Liver (tissue), 9 donors: ENCODE measurements around the gene ABLIM3. TPM values are rescaled to one million over a fixed set of nuclear protein-coding genes. Genes with fewer than 3 reads are reported as not detected.

Experiments
- DNase-seq: peaks from one replicate; pipeline ENCODE4 v3.0.0-alpha.2; 2017; ENCODE audit warnings: low spot score
- H3K27ac ChIP-seq, 2 donors: one replicate each; pipeline ENCODE4 v1.7.0; 2013; ENCODE audit warnings: inconsistent platforms in 2 of 2, low read length in 2 of 2, control low read depth in 1 of 2, low read depth in 1 of 2, mild to moderate bottlenecking in 1 of 2
- H3K27me3 ChIP-seq, 4 donors: one replicate each; pipeline versions ENCODE4 v1.6.1 to v1.7.0; 2013; ENCODE audit warnings: low read length in 3 of 4, inconsistent platforms in 1 of 4, mild to moderate bottlenecking in 1 of 4, moderate library complexity in 1 of 4; ENCODE audit not compliant: control insufficient read depth in 4 of 4, insufficient read depth in 4 of 4
- H3K36me3 ChIP-seq, 4 donors: one replicate each; pipeline versions ENCODE4 v1.6.1 to v1.7.0; 2013; ENCODE audit warnings: low read length in 3 of 4, mild to moderate bottlenecking in 3 of 4, low read depth in 1 of 4, moderate library complexity in 1 of 4; ENCODE audit not compliant: control insufficient read depth in 4 of 4, insufficient read depth in 3 of 4
- H3K4me1 ChIP-seq, 4 donors: one replicate each; pipeline versions ENCODE4 v1.6.1 to v1.7.0; 2013; ENCODE audit warnings: low read length in 3 of 4, mild to moderate bottlenecking in 3 of 4, moderate library complexity in 1 of 4; ENCODE audit not compliant: control insufficient read depth in 4 of 4, insufficient read depth in 4 of 4
- H3K4me3 ChIP-seq, 3 donors: one replicate each; pipeline versions ENCODE4 v1.6.1 to v1.7.0; 2013; ENCODE audit warnings: low read length in 3 of 3, control low read depth in 1 of 3, low read depth in 1 of 3, mild to moderate bottlenecking in 1 of 3
- H3K9ac ChIP-seq, 2 donors: one replicate each; pipeline ENCODE4 v1.7.0; 2013; ENCODE audit warnings: low read length in 2 of 2, mild to moderate bottlenecking in 2 of 2, moderate library complexity in 2 of 2, control low read depth in 1 of 2, low read depth in 1 of 2
- H3K9me3 ChIP-seq, 4 donors: one replicate each; pipeline versions ENCODE4 v1.6.1 to v1.7.0; 2013; ENCODE audit warnings: low read length in 3 of 4; ENCODE audit not compliant: control insufficient read depth in 4 of 4
- ATF3 ChIP-seq: IDR thresholded peaks from 2 replicates; pipeline ENCODE4 v1.6.1; 2016; ENCODE audit warnings: antibody characterized with exemption
- CTCF ChIP-seq: fragments of 150-350 bp; IDR thresholded peaks from 2 replicates; pipeline ENCODE4 v1.5.1; 2017; ENCODE audit warnings: improper control_type of control experiment, low read depth, low read length; ENCODE audit not compliant: missing input control
- EGR1 ChIP-seq, 2 donors: IDR thresholded peaks; 2 replicates each; pipeline ENCODE4 v1.6.1; 2016 to 2018; ENCODE audit warnings: antibody characterized with exemption in 2 of 2, low read depth in 2 of 2
- FOXA1 ChIP-seq: IDR thresholded peaks from 2 replicates; pipeline ENCODE4 v1.6.1; 2016; ENCODE audit warnings: antibody characterized with exemption
- FOXA2 ChIP-seq: IDR thresholded peaks from 2 replicates; pipeline ENCODE4 v1.6.1; 2016; ENCODE audit warnings: antibody characterized with exemption
- GABPA ChIP-seq, 2 donors: IDR thresholded peaks in 1 of 2; conservative IDR thresholded peaks in 1 of 2; 2 replicates each; pipeline ENCODE4 v1.6.1; 2016; ENCODE audit warnings: antibody characterized with exemption in 2 of 2, mild to moderate bottlenecking in 1 of 2, moderate library complexity in 1 of 2
- HNF4A ChIP-seq, 2 donors: conservative IDR thresholded peaks; 2 replicates each; pipeline ENCODE4 v1.6.1; 2016; ENCODE audit warnings: antibody characterized with exemption in 2 of 2, mild to moderate bottlenecking in 2 of 2
- HNF4G ChIP-seq: IDR thresholded peaks from 2 replicates; pipeline ENCODE4 v1.6.1; 2016; ENCODE audit warnings: antibody characterized with exemption
- JUND ChIP-seq, 2 donors: IDR thresholded peaks; 2 replicates each; pipeline ENCODE4 v1.6.1; 2016; ENCODE audit warnings: antibody characterized with exemption in 2 of 2
- RAD21 ChIP-seq, 2 donors: IDR thresholded peaks; 2 replicates each; pipeline ENCODE4 v1.6.1; 2016; ENCODE audit warnings: antibody characterized with exemption in 2 of 2, mild to moderate bottlenecking in 2 of 2
- RXRA ChIP-seq, 2 donors: IDR thresholded peaks; 2 replicates each; pipeline ENCODE4 v1.6.1; 2017 to 2018; ENCODE audit warnings: antibody characterized with exemption in 2 of 2, mild to moderate bottlenecking in 1 of 2
- SP1 ChIP-seq: IDR thresholded peaks from 2 replicates; pipeline ENCODE4 v1.6.1; 2018; ENCODE audit warnings: antibody characterized with exemption, mild to moderate bottlenecking
- TAF1 ChIP-seq: conservative IDR thresholded peaks from 2 replicates; pipeline ENCODE4 v1.6.1; 2016; ENCODE audit warnings: antibody characterized with exemption, mild to moderate bottlenecking
- YY1 ChIP-seq: IDR thresholded peaks from 2 replicates; pipeline ENCODE4 v1.6.1; 2016; ENCODE audit warnings: antibody characterized with exemption, mild to moderate bottlenecking
- ZBTB33 ChIP-seq: IDR thresholded peaks from 2 replicates; pipeline ENCODE4 v1.6.1; 2016; ENCODE audit warnings: antibody characterized with exemption
- WGBS: extraction: QIAGEN DNeasy Blood & Tissue Kit; methylation state at CpG from one replicate; pipeline ENCODE4 v1.1.7; 2013; 5-methylcytosine and 5-hydroxymethylcytosine counted together
- polyA plus RNA-seq, 2 donors: library from polyadenylated mRNA; stranded (reverse) in 1 of 2; unstranded in 1 of 2; fragments of 200-250 nt in 1 of 2; fragments of >200 nt in 1 of 2; fragmentation: Nextera tagmentation in 1 of 2; extraction: Ambion mirVana in 1 of 2; gene quantifications; one replicate each; pipeline versions ENCODE4 v1.2.1 to v1.2.3, GENCODE V29; 2013 to 2015
- total RNA-seq, 2 donors: library from RNA; depleted of rRNA; stranded (reverse); fragments of >200 nt; gene quantifications; one replicate each; pipeline ENCODE4 v1.2.3, GENCODE V29; 2014
- TF ChIP-seq, protein P1 (sequence below): IDR thresholded peaks from 2 replicates; pipeline ENCODE4 v1.6.1; 2016; ENCODE audit warnings: antibody characterized with exemption, mild to moderate bottlenecking
- donor health status: healthy.
- donor health status: healthy.
- donor health status: healthy.
- donor health status: healthy.
- donor health status: healthy.

ABLIM3 gene
- total and polyA plus RNA-seq, 4 donors, result 6.8 to 131 (median 43.1) TPM

DNA sequence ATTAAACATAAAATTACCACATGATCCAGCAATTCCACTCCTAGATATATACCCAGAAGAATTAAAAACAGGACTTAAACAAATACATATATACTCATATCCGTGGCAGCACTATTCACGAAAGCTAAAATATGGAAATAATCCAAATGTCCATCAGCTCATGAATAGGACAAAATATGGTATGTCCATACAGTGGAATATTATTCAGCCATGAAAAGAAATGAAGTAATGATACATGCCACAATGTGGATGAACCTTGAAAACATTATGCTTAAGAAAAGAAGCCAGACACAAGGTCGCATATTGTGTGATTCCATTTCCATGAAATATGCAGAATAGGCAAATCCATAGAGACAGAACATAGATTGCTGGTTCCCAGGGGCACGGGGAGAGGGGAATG lies 105.6 kb downstream of the ABLIM3 start:
- no peaks in the 10 kb centered on the region for H3K27me3 ChIP-seq
- no peak overlapping the region for H3K4me3 ChIP-seq
- 94% methylated on average over 4 of the region's 4 CpGs for WGBS
- H3K36me3 ChIP-seq, result peaks cover 13 to 91% (median 70%) of the 10 kb centered on the region in 4 donors
- no peak overlapping the region for H3K9ac ChIP-seq
- H3K4me1 ChIP-seq, result no peaks in the 10 kb centered on the region
- H3K27ac ChIP-seq, result no peak overlapping the region
- H3K9me3 ChIP-seq, result no peaks in the 10 kb centered on the region
- TF ChIP-seq GABPA (IDR thresholded peaks at IDR 0.05 in 1 of 2, conservative IDR thresholded peaks at IDR 0.05 in 1 of 2), result no peak
- TF ChIP-seq HNF4G, result no peak
- no peak for TF ChIP-seq ATF3
- no peak for TF ChIP-seq RAD21 (IDR thresholded peaks at IDR 0.05)
- no peak for TF ChIP-seq FOXA1
- TF ChIP-seq FOXA2, result no peak
- no peak for TF ChIP-seq CTCF
- no peak for TF ChIP-seq JUND (IDR thresholded peaks at IDR 0.05)
- TF ChIP-seq YY1, result no peak
- TF ChIP-seq HNF4A (conservative IDR thresholded peaks at IDR 0.05), result no peak
- DNase-seq, result no peak

DNA sequence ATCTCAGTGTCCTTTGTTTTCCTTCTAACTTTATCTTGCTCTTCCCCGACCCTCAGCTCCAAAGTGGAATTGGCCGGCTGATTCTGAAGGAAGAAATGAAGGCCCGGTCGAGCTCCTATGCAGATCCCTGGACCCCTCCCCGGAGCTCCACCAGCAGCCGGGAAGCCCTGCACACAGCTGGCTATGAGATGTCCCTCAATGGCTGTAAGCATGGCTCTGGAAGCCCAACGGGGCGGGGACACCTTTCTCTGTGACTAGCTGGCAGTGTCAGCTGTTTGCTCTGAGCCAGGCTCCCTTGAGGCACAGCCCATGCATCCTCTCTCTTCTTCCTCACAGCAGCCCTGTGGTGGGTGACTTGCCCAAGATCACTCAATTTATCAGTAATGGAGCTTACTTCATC lies 106.4 kb downstream of the ABLIM3 start:
- Histone ChIP-seq H3K9me3 (no peaks in the 10 kb centered on the region), H3K4me1 (no peaks in the 10 kb centered on the region), H3K4me3 (no peak overlapping the region), H3K27me3 (no peaks in the 10 kb centered on the region), H3K36me3 (peaks cover 15 to 91% (median 75%) of the 10 kb centered on the region in 4 donors), H3K9ac (no peak overlapping the region), H3K27ac (no peak overlapping the region)
- WGBS, result 95% methylated on average over 8 of the region's 8 CpGs
- no peak for TF ChIP-seq CTCF
- no peak for TF ChIP-seq FOXA2
- TF ChIP-seq ATF3, result no peak
- no peak for TF ChIP-seq EGR1 (IDR thresholded peaks at IDR 0.05; ENCODE audit: low read depth in 2 of 2)
- no peak for TF ChIP-seq ZBTB33
- no peak for TF ChIP-seq RAD21 (IDR thresholded peaks at IDR 0.05)
- no peak for TF ChIP-seq GABPA (IDR thresholded peaks at IDR 0.05 in 1 of 2, conservative IDR thresholded peaks at IDR 0.05 in 1 of 2)
- TF ChIP-seq JUND (IDR thresholded peaks at IDR 0.05), result no peak
- TF ChIP-seq RXRA (IDR thresholded peaks at IDR 0.05), result no peak
- TF ChIP-seq SP1, result no peak
- TF ChIP-seq YY1, result no peak
- TF ChIP-seq TAF1, result no peak
- TF ChIP-seq, protein P1, sequence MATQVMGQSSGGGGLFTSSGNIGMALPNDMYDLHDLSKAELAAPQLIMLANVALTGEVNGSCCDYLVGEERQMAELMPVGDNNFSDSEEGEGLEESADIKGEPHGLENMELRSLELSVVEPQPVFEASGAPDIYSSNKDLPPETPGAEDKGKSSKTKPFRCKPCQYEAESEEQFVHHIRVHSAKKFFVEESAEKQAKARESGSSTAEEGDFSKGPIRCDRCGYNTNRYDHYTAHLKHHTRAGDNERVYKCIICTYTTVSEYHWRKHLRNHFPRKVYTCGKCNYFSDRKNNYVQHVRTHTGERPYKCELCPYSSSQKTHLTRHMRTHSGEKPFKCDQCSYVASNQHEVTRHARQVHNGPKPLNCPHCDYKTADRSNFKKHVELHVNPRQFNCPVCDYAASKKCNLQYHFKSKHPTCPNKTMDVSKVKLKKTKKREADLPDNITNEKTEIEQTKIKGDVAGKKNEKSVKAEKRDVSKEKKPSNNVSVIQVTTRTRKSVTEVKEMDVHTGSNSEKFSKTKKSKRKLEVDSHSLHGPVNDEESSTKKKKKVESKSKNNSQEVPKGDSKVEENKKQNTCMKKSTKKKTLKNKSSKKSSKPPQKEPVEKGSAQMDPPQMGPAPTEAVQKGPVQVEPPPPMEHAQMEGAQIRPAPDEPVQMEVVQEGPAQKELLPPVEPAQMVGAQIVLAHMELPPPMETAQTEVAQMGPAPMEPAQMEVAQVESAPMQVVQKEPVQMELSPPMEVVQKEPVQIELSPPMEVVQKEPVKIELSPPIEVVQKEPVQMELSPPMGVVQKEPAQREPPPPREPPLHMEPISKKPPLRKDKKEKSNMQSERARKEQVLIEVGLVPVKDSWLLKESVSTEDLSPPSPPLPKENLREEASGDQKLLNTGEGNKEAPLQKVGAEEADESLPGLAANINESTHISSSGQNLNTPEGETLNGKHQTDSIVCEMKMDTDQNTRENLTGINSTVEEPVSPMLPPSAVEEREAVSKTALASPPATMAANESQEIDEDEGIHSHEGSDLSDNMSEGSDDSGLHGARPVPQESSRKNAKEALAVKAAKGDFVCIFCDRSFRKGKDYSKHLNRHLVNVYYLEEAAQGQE, result no peak
- DNase-seq, result no peak
